Testis (tissue), 3 donors: ENCODE results near the gene SNX30. TPM values are rescaled to one million over a fixed set of nuclear protein-coding genes. Genes with fewer than 3 reads are reported as not detected.

Source experiments
- DNase-seq: peaks from one replicate; pipeline ENCODE4 v3.0.0-alpha.2; 2019
- H3K27ac ChIP-seq, 2 donors: fragments of 200-600 bp; sonication (generic); one replicate each; pipeline ENCODE4 v1.5.1; 2019
- H3K27me3 ChIP-seq: fragments of 200-600 bp; sonication (generic); one replicate; pipeline ENCODE4 v1.5.1; 2019
- H3K36me3 ChIP-seq: fragments of 200-600 bp; sonication (generic); one replicate; pipeline ENCODE4 v1.5.1; 2017; ENCODE audit warnings: low read depth; ENCODE audit errors: missing control alignments
- H3K4me1 ChIP-seq: fragments of 200-600 bp; sonication (generic); one replicate; pipeline ENCODE4 v1.5.1; 2019
- H3K4me3 ChIP-seq, 2 donors: fragments of 200-600 bp; sonication (generic); one replicate each; pipeline ENCODE4 v1.5.1; 2017 to 2019
- H3K9me3 ChIP-seq: fragments of 200-600 bp; sonication (generic); one replicate; pipeline ENCODE4 v1.5.1; 2017
- CTCF ChIP-seq, 3 experiments: fragments of 450-650 bp in 2 of 3; fragments of 200-600 bp in 1 of 3; sonication (generic) in 1 of 3; IDR thresholded peaks; one replicate each; pipeline ENCODE4 v1.5.1; 2016 to 2019; ENCODE audit warnings: antibody characterized with exemption in 3 of 3, mild to moderate bottlenecking in 2 of 3, moderate library complexity in 1 of 3
- POLR2A ChIP-seq: fragments of 450-650 bp; IDR thresholded peaks from one replicate; pipeline ENCODE4 v1.6.1; 2017; ENCODE audit warnings: antibody characterized with exemption, mild to moderate bottlenecking, moderate library complexity
- WGBS, 2 donors: methylation state at CpG; one replicate each; pipeline ENCODE4 v1.1.5; 2018; 5-methylcytosine and 5-hydroxymethylcytosine counted together
- intact Hi-C: fragments of 100-400 bp; cut with DNase I; formaldehyde crosslinking; loops from one replicate; pipeline ENCODE4 v1.15.1; 2023; ENCODE audit warnings: low total_unique reads
- polyA plus RNA-seq: library from polyadenylated mRNA; stranded (reverse); fragments of 350-450 nt; fragmentation: Illumina TruSeq; extraction: RNeasy Lipid Tissue Mini Kit (QIAGEN cat#74804); gene quantifications from one replicate; pipeline ENCODE4 v1.2.3, GENCODE V29; 2014; ENCODE audit warnings: low read depth, low replicate concordance; ENCODE audit not compliant: insufficient read depth
- total RNA-seq, 2 donors: library from RNA; depleted of rRNA; stranded (reverse); fragments of >200 nt; gene quantifications; one replicate each; pipeline ENCODE4 v1.2.3, GENCODE V29; 2016

The SNX30 gene
- total and polyA plus RNA-seq, 3 donors from 2014 or later = 26.3 to 34.2 (median 34.1) TPM

- TF ChIP-seq CTCF (IDR thresholded peaks at IDR 0.05) (peak in 2 of 3 experiments; percentile 40 to 49), POLR2A (no peak)
- Histone ChIP-seq H3K27me3 (no peaks in the 10 kb centered on the region), H3K9me3 (no peaks in the 10 kb centered on the region), H3K27ac (peak overlapping the region; percentile 14 to 56), H3K4me3 (no peak overlapping the region), H3K36me3 (no peaks in the 10 kb centered on the region), H3K4me1 (peaks cover 5% of the 10 kb centered on the region)
- peak; percentile 79 for DNase-seq
- intact Hi-C loops = no loop called here
- WGBS, 2 donors = 50 to 69% methylated on average over 5 of the region's 5 CpGs
Measured at GRCh38 chr9:112793213-112793810, 42.8 kb downstream of the SNX30 start.

- TF ChIP-seq POLR2A = no peak
- TF ChIP-seq CTCF (IDR thresholded peaks at IDR 0.05) = no peak
- Histone ChIP-seq H3K36me3 (no peaks in the 10 kb centered on the region), H3K27ac (no peak overlapping the region), H3K4me1 (peaks cover 5% of the 10 kb centered on the region), H3K9me3 (no peaks in the 10 kb centered on the region), H3K27me3 (no peaks in the 10 kb centered on the region), H3K4me3 (no peak overlapping the region)
- no peak for DNase-seq
- intact Hi-C loops = no loop called here
Measured at GRCh38 chr9:112794731-112795130, 44.2 kb downstream of the SNX30 start.

GRCh38 chr9:112795921-112796320 is 45.4 kb downstream of the SNX30 start:
- Histone ChIP-seq H3K4me3 (no peak overlapping the region), H3K27ac (no peak overlapping the region), H3K36me3 (no peaks in the 10 kb centered on the region), H3K9me3 (no peaks in the 10 kb centered on the region), H3K4me1 (peaks cover 5% of the 10 kb centered on the region), H3K27me3 (no peaks in the 10 kb centered on the region)
- DNase-seq = no peak
- intact Hi-C loops = no loop called here
- no peak for TF ChIP-seq POLR2A
- TF ChIP-seq CTCF (IDR thresholded peaks at IDR 0.05) = no peak
- WGBS, 2 donors = 22 to 29% methylated on average over 4 of the region's 4 CpGs

GRCh38 chr9:112796485-112796884 is 45.9 kb downstream of the SNX30 start:
- TF ChIP-seq POLR2A (no peak), CTCF (IDR thresholded peaks at IDR 0.05) (no peak)
- H3K27ac ChIP-seq = no peak overlapping the region

GRCh38 chr9:112809351-112809848 is 58.8 kb downstream of the SNX30 start:
- Histone ChIP-seq H3K27ac (no peak overlapping the region), H3K36me3 (no peaks in the 10 kb centered on the region), H3K4me3 (no peak overlapping the region), H3K4me1 (no peaks in the 10 kb centered on the region), H3K27me3 (no peaks in the 10 kb centered on the region), H3K9me3 (no peaks in the 10 kb centered on the region)
- intact Hi-C loops = no loop called here
- TF ChIP-seq POLR2A (no peak), CTCF (IDR thresholded peaks at IDR 0.05) (no peak)
- no peak for DNase-seq
- WGBS, 2 donors = 87 to 91% methylated on average over 7 of the region's 7 CpGs

More at GRCh38 chr9:112796485-112796884, 45.9 kb downstream of the SNX30 start:
- WGBS, 2 donors = 79 to 83% methylated on average over 8 of the region's 8 CpGs
- Histone ChIP-seq H3K36me3 (no peaks in the 10 kb centered on the region), H3K4me1 (peaks cover 5% of the 10 kb centered on the region), H3K9me3 (no peaks in the 10 kb centered on the region), H3K27me3 (no peaks in the 10 kb centered on the region), H3K4me3 (no peak overlapping the region)
- intact Hi-C loops = no loop called here
- DNase-seq = no peak
